Pancreas (tissue), 10 donors: ENCODE measurements around the gene NOC4L. TPM values are rescaled to one million over a fixed set of nuclear protein-coding genes. Genes with fewer than 3 reads are reported as not detected.
"Not testable (repeated sequence)": the region's sequence is repeated elsewhere in the genome, so short reads cannot be mapped to it uniquely, and the experiment has no call there.

ENCODE experiments used
- ATAC-seq, 4 donors: fragments of 200-7000 bp; cut with Tn5 transposase; one replicate each; pipeline versions ENCODE4 v1.8.0 to v1.9.1; 2020; ENCODE audit warnings: mild to moderate bottlenecking in 4 of 4, moderate library complexity in 4 of 4
- DNase-seq, 6 donors: peaks; one replicate each; pipeline ENCODE4 v3.0.0-alpha.2; 2020
- FAIRE-seq: peaks from 2 replicates; lab custom pipeline; 2012; peaks lifted over from hg19 to GRCh38; lab: Jason Lieb, UNC
- H3K27ac ChIP-seq, 4 donors: fragments of 200-600 bp; sonication (generic); 1 replicate in 3 of 4; 2 replicates in 1 of 4; pipeline versions ENCODE4 v1.5.0 to v1.8.0; 2020
- H3K27me3 ChIP-seq, 4 donors: fragments of 200-600 bp; one replicate each; pipeline ENCODE4 v1.8.0; 2021
- H3K36me3 ChIP-seq, 3 donors: fragments of 200-600 bp; sonication (generic) in 1 of 3; one replicate each; pipeline versions ENCODE4 v1.5.0 to v1.8.0; 2020 to 2021
- H3K4me1 ChIP-seq, 3 donors: fragments of 200-600 bp; one replicate each; pipeline ENCODE4 v1.8.0; 2021
- H3K4me3 ChIP-seq, 4 donors: fragments of 200-600 bp; sonication (generic) in 2 of 4; one replicate each; pipeline versions ENCODE4 v1.5.0 to v1.8.0; 2020 to 2021
- H3K9me3 ChIP-seq, 4 donors: fragments of 200-600 bp; one replicate each; pipeline ENCODE4 v1.8.0; 2021
- CTCF ChIP-seq, 4 donors: fragments of 200-600 bp; sonication (generic) in 3 of 4; IDR thresholded peaks; one replicate each; pipeline versions ENCODE4 v1.5.0 to v1.8.0; 2021; ENCODE audit warnings: antibody characterized with exemption in 4 of 4
- WGBS, 2 donors: extraction: QIAGEN DNeasy Blood & Tissue Kit; methylation state at CpG; one replicate each; pipeline ENCODE4 v1.1.7; 2013; 5-methylcytosine and 5-hydroxymethylcytosine counted together
- intact Hi-C, 3 donors: fragments of 100-400 bp; cut with DNase I; formaldehyde crosslinking; loops; one replicate each; pipeline versions ENCODE4 v1.11.1 to v1.14.2; 2022
- polyA plus RNA-seq, 2 donors: library from polyadenylated mRNA; stranded (reverse); fragments of 200-250 nt; gene quantifications; one replicate each; pipeline ENCODE4 v1.2.3, GENCODE V29; 2013
- total RNA-seq, 6 donors: library from RNA; stranded (reverse); fragmentation: NEBNext Ultra II Directional in 4 of 6; extraction: Animal tissue kit (Norgen Biotek cat#: 25700) in 4 of 6; gene quantifications; one replicate each; pipeline versions ENCODE4 v1.2.1 to v1.2.4, GENCODE V29; 2021 to 2023
- donor health status: healthy with polysubstance abuse.
- donor health status: DM: no; HTN: no; CAD: no; lungs with moderate emphysema.
- donor health status: DM: no; HTN: no; CAD: no.
- donor health status: control.
- donor health status: control.
- donor health status: Bipolar disorder and iron deficiency.
- donor health status: DM: yes; HTN: yes; CAD: no.
- donor health status: DM: no; HTN: no; CAD: no.
- donor health status: DM: no; HTN: no; CAD: no.
- donor health status: DM: yes; HTN: yes; CAD: no.

The NOC4L gene
- total and polyA plus RNA-seq, 8 donors: 6.8 to 45.8 (median 8.8) TPM

DNA sequence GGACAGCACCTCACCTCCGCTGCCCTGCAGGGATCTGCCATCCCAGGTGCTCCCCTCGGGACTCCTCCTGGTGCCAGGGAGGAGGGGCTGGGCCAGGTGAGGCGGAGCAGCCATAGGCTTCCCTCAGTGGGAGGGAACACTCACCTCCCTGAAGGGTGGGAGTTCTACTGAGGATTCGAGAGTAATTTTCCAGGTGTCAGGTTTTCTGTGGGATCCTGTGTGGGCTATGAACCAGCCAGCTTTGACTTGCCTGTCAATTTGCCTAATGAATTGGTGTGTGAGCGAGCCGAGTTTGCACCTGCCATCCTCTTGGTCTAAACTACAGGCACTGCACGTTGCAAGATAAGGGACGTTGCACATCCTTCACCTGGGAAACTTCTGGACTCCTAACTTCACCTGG lies 50.3 kb downstream of the NOC4L start:
- DNase-seq: no peak
- no peak for ATAC-seq
- intact Hi-C loops: no loop called here
- Histone ChIP-seq H3K27me3 (no peaks in the 10 kb centered on the region), H3K4me1 (peaks cover 0 to 5% (median 0%) of the 10 kb centered on the region in 3 donors), H3K4me3 (no peak overlapping the region), H3K36me3 (no peaks in the 10 kb centered on the region), H3K9me3 (no peaks in the 10 kb centered on the region), H3K27ac (no peak overlapping the region)
- no peak for FAIRE-seq
- TF ChIP-seq CTCF (IDR thresholded peaks at IDR 0.05): no peak
- WGBS, 2 donors: 55 to 64% methylated on average over 8 of the region's 8 CpGs

- DNase-seq: peak in 1 of 6 donors; percentile 9
- H3K36me3 ChIP-seq, intact Hi-C loops, H3K27me3 ChIP-seq, H3K27ac ChIP-seq, H3K9me3 ChIP-seq, H3K4me3 ChIP-seq, H3K4me1 ChIP-seq, ATAC-seq, FAIRE-seq: not testable (repeated sequence)
- WGBS, 2 donors: 67 to 83% methylated on average over 12 of the region's 12 CpGs
Measured at GRCh38 chr12:132195242-132195641, 51.0 kb downstream of the NOC4L start.

DNA sequence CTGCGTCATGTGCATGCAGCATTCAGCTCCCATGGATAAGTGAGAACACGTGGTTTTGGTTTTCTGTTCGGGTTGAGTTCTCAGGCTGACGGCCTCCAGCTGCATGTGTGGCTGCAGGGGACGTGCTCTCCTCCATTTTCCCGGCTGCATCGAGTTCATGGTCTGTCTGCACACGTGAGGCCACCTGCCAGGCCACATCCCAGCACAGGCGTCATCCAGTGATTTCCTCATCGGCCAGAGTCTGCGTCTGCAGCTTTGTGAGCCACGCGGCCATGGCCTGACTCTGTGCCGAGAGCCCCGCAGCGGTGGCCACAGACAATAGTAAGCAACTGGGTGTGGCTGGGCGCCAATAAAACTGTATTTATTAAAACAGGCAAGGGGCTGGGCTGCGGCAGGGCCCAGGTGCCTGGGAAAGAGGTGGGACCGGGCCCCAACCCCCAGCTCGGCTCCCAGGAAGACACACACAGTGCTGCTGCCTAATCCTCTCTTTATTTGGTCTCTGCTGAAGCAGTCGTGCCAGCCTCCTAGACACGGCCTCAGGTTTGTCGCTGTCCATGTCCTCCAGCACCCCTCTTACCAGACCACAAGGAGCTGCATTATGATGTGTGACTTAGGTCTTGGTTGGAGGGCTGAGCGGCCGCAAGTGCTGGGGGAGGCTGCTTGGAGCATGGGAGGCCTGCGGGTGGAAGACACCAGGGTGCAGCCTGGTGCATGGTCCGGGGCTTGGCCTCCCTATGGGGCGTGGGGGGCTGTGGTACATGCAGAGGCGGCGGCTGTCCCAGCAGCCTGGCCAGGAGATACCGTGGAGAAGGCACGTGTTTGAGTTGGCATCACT lies 52.0 kb downstream of the NOC4L start:
- 62 to 70% methylated on average over 32 of the region's 32 CpGs for WGBS, 2 donors
- FAIRE-seq (no peak), DNase-seq (no peak), ATAC-seq (no peak)
- Histone ChIP-seq H3K4me3 (no peak overlapping the region), H3K27ac (no peak overlapping the region), H3K27me3 (no peaks in the 10 kb centered on the region), H3K9me3 (no peaks in the 10 kb centered on the region), H3K4me1 (no peaks in the 10 kb centered on the region), H3K36me3 (no peaks in the 10 kb centered on the region)
- intact Hi-C loops: no loop called here
- TF ChIP-seq CTCF (IDR thresholded peaks at IDR 0.05): no peak

GRCh38 chr12:132196873-132197390 lies 52.7 kb downstream of the NOC4L start:
- ATAC-seq (no peak), DNase-seq (peak in 2 of 6 donors; percentile 8 to 60), FAIRE-seq (no peak)
- Histone ChIP-seq H3K27ac (no peak overlapping the region), H3K36me3 (no peaks in the 10 kb centered on the region), H3K4me3 (no peak overlapping the region), H3K27me3 (no peaks in the 10 kb centered on the region), H3K4me1 (no peaks in the 10 kb centered on the region), H3K9me3 (no peaks in the 10 kb centered on the region)
- TF ChIP-seq CTCF (IDR thresholded peaks at IDR 0.05): no peak
- intact Hi-C loops: no loop called here
- 63 to 69% methylated on average over 21 to 22 of the region's 22 CpGs for WGBS, 2 donors

DNA sequence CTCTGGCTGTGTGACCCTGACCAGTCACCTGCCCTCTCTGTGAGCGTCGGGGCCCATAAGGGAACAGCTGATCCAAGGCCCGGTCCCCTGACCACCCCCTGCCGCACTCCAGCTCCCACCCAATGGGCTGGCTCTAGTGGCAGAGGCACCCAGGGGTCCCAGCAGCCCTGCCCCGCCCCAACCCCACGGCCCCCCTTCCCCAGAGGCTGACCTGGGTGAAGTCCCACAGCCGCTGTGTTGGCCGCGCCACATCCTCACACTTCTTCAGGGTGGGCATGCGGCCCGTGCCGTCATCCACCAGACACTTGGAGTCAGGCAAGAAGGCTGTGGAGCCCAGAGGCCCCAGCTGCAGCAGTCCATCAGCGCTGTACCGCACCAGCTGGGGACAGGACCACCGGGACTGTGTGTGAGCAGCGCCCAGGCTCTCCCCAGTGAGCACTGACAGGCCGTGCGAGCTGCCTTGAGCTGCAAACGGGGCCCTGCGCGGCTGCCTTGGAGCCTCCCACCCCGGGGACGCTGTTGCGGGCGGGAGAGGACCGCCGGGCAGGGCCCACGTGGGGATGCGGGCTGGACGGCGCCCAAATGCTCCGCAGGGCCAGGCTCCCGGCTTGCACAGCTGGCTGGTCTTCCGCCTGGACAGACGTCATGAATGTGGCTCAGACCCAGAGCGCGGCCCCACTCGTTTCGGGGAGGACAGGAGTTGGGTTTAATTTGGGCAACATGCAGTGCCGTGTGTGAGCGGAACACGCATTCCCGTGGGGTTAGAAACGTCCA lies 53.5 kb downstream of the NOC4L start:
- WGBS, 2 donors: 71 to 79% methylated on average over 42 to 44 of the region's 44 CpGs
- H3K9me3 ChIP-seq: no peaks in the 10 kb centered on the region
- no peak for TF ChIP-seq CTCF (IDR thresholded peaks at IDR 0.05)
- intact Hi-C loops: no loop called here
- H3K27ac ChIP-seq: no peak overlapping the region
- FAIRE-seq (no peak), ATAC-seq (no peak), DNase-seq (peak in 2 of 6 donors; percentile 17 to 55)
- no peak overlapping the region for H3K4me3 ChIP-seq
- no peaks in the 10 kb centered on the region for H3K36me3 ChIP-seq
- H3K4me1 ChIP-seq: no peaks in the 10 kb centered on the region
- no peaks in the 10 kb centered on the region for H3K27me3 ChIP-seq
